WTC11 (cell line): ENCODE results near the gene CTDSPL.

Experiments used
- TF ChIP-seq, protein P1 (sequence below): fragments of 200-600 bp; IDR thresholded peaks from 2 replicates; pipeline ENCODE4 v1.8.0; 2022; ENCODE audit warnings: antibody characterized with exemption
- TF ChIP-seq, protein P2 (sequence below): sonication (generic); formaldehyde crosslinking; IDR thresholded peaks from 2 replicates; pipeline ENCODE4 v1.8.1; 2022; ENCODE audit warnings: mild to moderate bottlenecking, moderate library complexity, missing genetic modification reagents

DNA sequence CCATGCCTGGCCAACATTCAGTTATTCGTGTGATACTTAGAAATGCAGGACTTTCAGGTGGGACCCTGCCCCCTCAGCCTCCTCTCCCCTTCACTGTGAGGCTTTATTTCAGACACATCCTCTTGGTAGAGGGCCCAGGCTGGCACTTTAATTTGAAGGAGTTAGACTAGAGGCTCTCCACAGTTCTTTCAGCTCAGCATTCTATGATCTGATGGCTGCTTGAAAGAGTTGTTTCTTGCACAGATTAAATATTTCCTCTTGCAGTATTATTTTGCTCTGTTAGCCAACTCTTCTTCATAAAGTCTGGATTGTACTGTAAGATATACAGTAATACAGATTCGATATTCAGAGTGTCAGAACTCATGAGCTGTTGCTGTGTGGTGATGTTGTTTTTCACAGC is 35.1 kb downstream of the CTDSPL start:
- TF ChIP-seq, protein P1, sequence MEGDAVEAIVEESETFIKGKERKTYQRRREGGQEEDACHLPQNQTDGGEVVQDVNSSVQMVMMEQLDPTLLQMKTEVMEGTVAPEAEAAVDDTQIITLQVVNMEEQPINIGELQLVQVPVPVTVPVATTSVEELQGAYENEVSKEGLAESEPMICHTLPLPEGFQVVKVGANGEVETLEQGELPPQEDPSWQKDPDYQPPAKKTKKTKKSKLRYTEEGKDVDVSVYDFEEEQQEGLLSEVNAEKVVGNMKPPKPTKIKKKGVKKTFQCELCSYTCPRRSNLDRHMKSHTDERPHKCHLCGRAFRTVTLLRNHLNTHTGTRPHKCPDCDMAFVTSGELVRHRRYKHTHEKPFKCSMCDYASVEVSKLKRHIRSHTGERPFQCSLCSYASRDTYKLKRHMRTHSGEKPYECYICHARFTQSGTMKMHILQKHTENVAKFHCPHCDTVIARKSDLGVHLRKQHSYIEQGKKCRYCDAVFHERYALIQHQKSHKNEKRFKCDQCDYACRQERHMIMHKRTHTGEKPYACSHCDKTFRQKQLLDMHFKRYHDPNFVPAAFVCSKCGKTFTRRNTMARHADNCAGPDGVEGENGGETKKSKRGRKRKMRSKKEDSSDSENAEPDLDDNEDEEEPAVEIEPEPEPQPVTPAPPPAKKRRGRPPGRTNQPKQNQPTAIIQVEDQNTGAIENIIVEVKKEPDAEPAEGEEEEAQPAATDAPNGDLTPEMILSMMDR, result no peak
- TF ChIP-seq, protein P2, sequence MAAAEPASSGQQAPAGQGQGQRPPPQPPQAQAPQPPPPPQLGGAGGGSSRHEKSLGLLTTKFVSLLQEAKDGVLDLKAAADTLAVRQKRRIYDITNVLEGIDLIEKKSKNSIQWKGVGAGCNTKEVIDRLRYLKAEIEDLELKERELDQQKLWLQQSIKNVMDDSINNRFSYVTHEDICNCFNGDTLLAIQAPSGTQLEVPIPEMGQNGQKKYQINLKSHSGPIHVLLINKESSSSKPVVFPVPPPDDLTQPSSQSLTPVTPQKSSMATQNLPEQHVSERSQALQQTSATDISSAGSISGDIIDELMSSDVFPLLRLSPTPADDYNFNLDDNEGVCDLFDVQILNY (CRISPR knock-in tag), result no peak
